AG09309 (cell line): ENCODE data around the gene MCC.

Experiments used
- DNase-seq: peaks from one replicate; pipeline ENCODE4 v3.0.0-alpha.2; 2010; ENCODE audit warnings: low read depth
- H3K4me3 ChIP-seq: 2 replicates; pipeline ENCODE4 v1.5.1; 2011; ENCODE audit warnings: mild to moderate bottlenecking, low read depth, low read length, moderate library complexity; ENCODE audit not compliant: control insufficient read depth
- CTCF ChIP-seq: IDR thresholded peaks from 2 replicates; pipeline ENCODE4 v1.5.1; 2011; ENCODE audit warnings: mild to moderate bottlenecking, low read depth, low read length, inconsistent platforms; ENCODE audit not compliant: insufficient read depth, control insufficient read depth; ENCODE audit errors: missing control alignments

MCC gene

GRCh38 chr5:113091622-113092021, 396.6 kb downstream of the MCC start:
- H3K4me3 ChIP-seq, result no peak overlapping the region
- DNase-seq, result no peak
- no peak for TF ChIP-seq CTCF

DNA sequence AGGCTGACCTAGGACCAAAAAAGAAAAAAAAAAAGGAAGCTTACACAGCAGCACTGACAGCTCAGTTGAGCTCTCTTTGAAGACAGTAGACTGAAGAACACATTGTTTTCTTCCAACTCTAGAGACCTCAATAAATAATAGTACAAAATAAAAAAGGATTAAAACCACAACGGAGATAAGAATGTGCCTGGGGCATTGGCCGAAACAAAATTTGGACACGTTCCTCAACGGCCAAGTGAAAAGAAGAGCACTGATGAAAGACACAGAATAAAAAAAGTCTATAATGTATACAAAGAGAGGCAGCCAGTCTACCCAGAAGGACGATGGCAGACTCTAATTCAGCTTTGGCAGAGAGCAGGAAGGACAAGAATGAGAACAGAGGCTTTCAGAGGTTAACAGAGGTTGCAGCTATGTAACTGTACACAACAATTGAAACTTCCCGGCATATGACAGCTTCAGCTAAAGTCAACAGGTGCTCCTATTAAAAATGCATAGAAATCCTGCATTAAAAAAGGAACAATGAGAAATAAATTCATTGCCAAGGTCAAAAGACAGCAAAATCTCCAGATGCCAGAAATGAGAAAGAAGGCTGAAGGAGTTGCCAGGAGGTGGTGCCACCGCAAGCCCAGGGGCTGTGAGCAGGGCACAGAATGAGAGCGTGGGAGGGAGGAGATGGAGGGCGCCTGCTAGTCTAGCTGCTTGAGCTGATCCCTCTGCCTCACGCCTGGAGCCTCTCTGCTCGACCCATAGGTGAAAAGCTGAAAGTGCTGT, 397.7 kb downstream of the MCC start:
- no peak for TF ChIP-seq CTCF
- H3K4me3 ChIP-seq, result no peak overlapping the region
- DNase-seq, result no peak

- no peak overlapping the region for H3K4me3 ChIP-seq
- DNase-seq, result no peak
- no peak for TF ChIP-seq CTCF
Measured at GRCh38 chr5:113089653-113090335, 398.5 kb downstream of the MCC start.

GRCh38 chr5:113087976-113088514, 400.2 kb downstream of the MCC start:
- DNase-seq, result no peak
- TF ChIP-seq CTCF, result no peak
- H3K4me3 ChIP-seq, result no peak overlapping the region

GRCh38 chr5:113085880-113086409, 402.3 kb downstream of the MCC start:
- TF ChIP-seq CTCF, result no peak

GRCh38 chr5:113085084-113085414, 403.2 kb downstream of the MCC start:
- TF ChIP-seq CTCF, result no peak
- DNase-seq, result no peak
- H3K4me3 ChIP-seq, result no peak overlapping the region

More at GRCh38 chr5:113085880-113086409, 402.3 kb downstream of the MCC start:
- DNase-seq, result no peak
- no peak overlapping the region for H3K4me3 ChIP-seq
